A673 (cell line): Measurements from ENCODE around the gene SPATS2L. TPM values are rescaled to one million over a fixed set of nuclear protein-coding genes. Genes with fewer than 3 reads are reported as not detected.

Experiments used
- BruUV-seq: library from RNA; stranded (reverse); fragments of 400-500 nt; replicated peaks from 2 replicates; lab custom pipeline; 2021; lab: Mats Ljungman, UMichigan
- CTCF ChIA-PET: fragments of 300-600 bp; sonication (Branson Sonifier 250); formaldehyde crosslinking; loops from one replicate; lab custom pipeline; 2022; ENCODE audit warnings: antibody characterized with exemption; lab: Charles Lee
- POLR2A ChIA-PET: fragments of 300-600 bp; sonication (Branson Sonifier 250); formaldehyde crosslinking; loops from one replicate; lab custom pipeline; 2022; ENCODE audit warnings: antibody characterized with exemption; ENCODE audit not compliant: low non-redundant PET; lab: Charles Lee
- DNase-seq: peaks from one replicate; pipeline ENCODE4 v3.0.0-alpha.2; 2015; ENCODE audit warnings: low spot score
- H3K27ac ChIP-seq: fragments of 200-600 bp; sonication (generic); 2 replicates; pipeline ENCODE4 v1.5.1; 2016; ENCODE audit warnings: mixed run types, low read depth, mild to moderate bottlenecking, mixed read lengths, antibody characterized with exemption, low read length; ENCODE audit not compliant: poor library complexity, severe bottlenecking
- H3K27me3 ChIP-seq: fragments of 200-600 bp; sonication (generic); replicated peaks from 2 replicates; pipeline ENCODE4 v1.6.1; 2017; ENCODE audit warnings: mixed run types, low read depth, mild to moderate bottlenecking, mixed read lengths, antibody characterized with exemption, low read length; ENCODE audit not compliant: insufficient read depth, poor library complexity
- H3K36me3 ChIP-seq: fragments of 200-600 bp; sonication (generic); 2 replicates; pipeline ENCODE4 v1.6.1; 2016; ENCODE audit warnings: mixed run types, mild to moderate bottlenecking, mixed read lengths, antibody characterized with exemption, low read length; ENCODE audit not compliant: insufficient read depth, poor library complexity, severe bottlenecking
- H3K4me1 ChIP-seq: fragments of 200-600 bp; sonication (generic); 2 replicates; pipeline ENCODE4 v1.6.1; 2017; ENCODE audit warnings: mixed run types, mild to moderate bottlenecking, mixed read lengths, antibody characterized with exemption, low read length; ENCODE audit not compliant: insufficient read depth, poor library complexity, severe bottlenecking
- H3K4me3 ChIP-seq: fragments of 200-600 bp; sonication (generic); 2 replicates; pipeline ENCODE4 v1.5.1; 2016; ENCODE audit warnings: low read depth, mixed run types, mild to moderate bottlenecking, mixed read lengths, low read length; ENCODE audit not compliant: poor library complexity, severe bottlenecking
- H3K9me3 ChIP-seq: fragments of 200-600 bp; sonication (generic); 2 replicates; pipeline ENCODE4 v1.6.1; 2016; ENCODE audit warnings: mixed run types, low read depth, mild to moderate bottlenecking, mixed read lengths, antibody characterized with exemption, low read length; ENCODE audit not compliant: poor library complexity, severe bottlenecking
- CTCF ChIP-seq: fragments of 300-800, 200-600 bp; sonication (generic); conservative IDR thresholded peaks from 2 replicates; pipeline ENCODE4 v1.5.1; 2017; ENCODE audit warnings: low read depth, mild to moderate bottlenecking, antibody characterized with exemption, low read length, moderate library complexity, mixed read lengths
- EZH2 ChIP-seq: fragments of 200-600 bp; sonication (generic); IDR thresholded peaks from 2 replicates; pipeline ENCODE4 v1.6.1; 2017; ENCODE audit warnings: borderline replicate concordance, low read depth, mild to moderate bottlenecking, mixed read lengths, antibody characterized with exemption, low read length; ENCODE audit not compliant: poor library complexity, severe bottlenecking
- intact Hi-C: fragments of 100-400 bp; cut with micrococcal nuclease; formaldehyde crosslinking; loops from one replicate; pipeline ENCODE4 v1.10.0; 2022; ENCODE audit not compliant: unreplicated experiment
- total RNA-seq: library from RNA; stranded (reverse); gene quantifications from 2 replicates; pipeline ENCODE4 v1.2.3, GENCODE V29; 2021

The SPATS2L gene
- total RNA-seq, 1 experiment from 2014 or later, result 10.0 TPM

- BruUV-seq, result no TSS peak
- Histone ChIP-seq H3K27me3 (peaks cover 11% of the 10 kb centered on the region), H3K4me1 (peaks cover 6% of the 10 kb centered on the region), H3K27ac (no peak overlapping the region), H3K36me3 (no peaks in the 10 kb centered on the region), H3K9me3 (no peaks in the 10 kb centered on the region), H3K4me3 (no peak overlapping the region)
- ChIA-PET POLR2A (no interaction called here), CTCF (no interaction called here)
- DNase-seq, result no peak
- TF ChIP-seq EZH2 (no peak), CTCF (no peak)
- intact Hi-C loops, result no loop called here
Measured at GRCh38 chr2:200311139-200311538, 4.6 kb downstream of the SPATS2L start.

DNA sequence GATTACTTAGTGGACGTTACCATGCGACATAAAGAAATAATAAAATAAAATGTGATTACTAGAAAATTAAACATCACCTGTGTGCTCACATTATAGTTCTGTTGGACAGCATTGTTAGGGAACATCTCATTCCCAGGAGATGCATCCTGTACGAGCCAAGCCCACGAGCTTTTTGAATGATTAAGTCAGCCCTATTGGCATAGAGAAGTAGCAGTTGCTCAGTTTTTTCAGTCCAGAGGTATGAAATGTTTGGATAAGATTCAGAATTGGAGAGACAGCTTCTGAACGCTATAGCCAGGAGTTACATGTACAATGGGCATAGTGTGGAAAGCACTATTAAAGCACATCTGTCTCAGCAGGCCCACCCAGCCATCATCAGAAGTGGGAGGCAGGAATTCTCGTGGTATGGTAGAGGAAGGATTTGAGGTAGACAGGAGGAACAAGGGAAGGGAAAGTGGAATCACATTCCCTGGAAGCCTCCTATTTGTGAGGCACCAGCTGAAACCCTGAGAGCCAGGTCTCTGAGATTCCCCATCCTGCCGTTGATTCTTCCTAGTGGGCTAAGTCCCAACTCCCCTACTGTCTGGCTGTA, 8.6 kb downstream of the SPATS2L start:
- TF ChIP-seq EZH2 (no peak), CTCF (no peak)
- Histone ChIP-seq H3K27me3 (no peaks in the 10 kb centered on the region), H3K4me1 (no peaks in the 10 kb centered on the region), H3K9me3 (no peaks in the 10 kb centered on the region), H3K36me3 (no peaks in the 10 kb centered on the region), H3K27ac (no peak overlapping the region), H3K4me3 (no peak overlapping the region)
- ChIA-PET CTCF (no interaction called here), POLR2A (no interaction called here)
- no peak for DNase-seq
- intact Hi-C loops, result no loop called here
- no TSS peak for BruUV-seq

GRCh38 chr2:200317975-200318374, 11.5 kb downstream of the SPATS2L start:
- Histone ChIP-seq H3K4me3 (no peak overlapping the region), H3K27ac (no peak overlapping the region), H3K4me1 (no peaks in the 10 kb centered on the region), H3K27me3 (no peaks in the 10 kb centered on the region), H3K36me3 (no peaks in the 10 kb centered on the region), H3K9me3 (no peaks in the 10 kb centered on the region)
- no TSS peak for BruUV-seq
- DNase-seq, result no peak
- CTCF ChIA-PET, result no interaction called here
- no peak for TF ChIP-seq CTCF
- TF ChIP-seq EZH2, result no peak
- POLR2A ChIA-PET, result no interaction called here
- intact Hi-C loops, result no loop called here
